SK-N-SH (cell line): ENCODE results near the gene PCDHGC4.

Experiments used
- ELF1 ChIP-seq: IDR thresholded peaks from 2 replicates; pipeline ENCODE4 v1.4.0; 2012
- MXI1 ChIP-seq: IDR thresholded peaks from 2 replicates; pipeline ENCODE4 v1.6.1; 2012; ENCODE audit warnings: mild to moderate bottlenecking, low read depth, low read length, improper control_type of control experiment
- NFIC ChIP-seq: IDR thresholded peaks from 2 replicates; pipeline ENCODE4 v1.4.0; 2012; ENCODE audit warnings: borderline replicate concordance
- POLR2AphosphoS5 ChIP-seq: IDR thresholded peaks from 2 replicates; pipeline ENCODE4 v1.6.1; 2012; ENCODE audit warnings: low read depth, low read length
- SIN3A ChIP-seq: IDR thresholded peaks from 2 replicates; pipeline ENCODE4 v1.6.1; 2012; ENCODE audit warnings: low read depth, mild to moderate bottlenecking, low read length, moderate library complexity, borderline replicate concordance
- SMC3 ChIP-seq: IDR thresholded peaks from 2 replicates; pipeline ENCODE4 v1.6.1; 2012; ENCODE audit warnings: low read depth, low read length, improper control_type of control experiment
- YY1 ChIP-seq: IDR thresholded peaks from 2 replicates; pipeline ENCODE4 v1.4.0; 2012; ENCODE audit warnings: low read depth, mild to moderate bottlenecking
- TF ChIP-seq, protein P1 (sequence below): IDR thresholded peaks from 2 replicates; pipeline ENCODE4 v1.4.0; 2012; ENCODE audit warnings: low read depth, borderline replicate concordance
- TF ChIP-seq, protein P2 (sequence below): fragments of 200-600 bp; sonication (generic); IDR thresholded peaks from 2 replicates; pipeline ENCODE4 v1.6.1; 2017; ENCODE audit warnings: antibody characterized with exemption, mild to moderate bottlenecking, moderate library complexity
- TF ChIP-seq, protein P3 (sequence below): IDR thresholded peaks from 2 replicates; pipeline ENCODE4 v1.4.0; 2012; ENCODE audit warnings: low read depth
- TF ChIP-seq, protein P4 (sequence below): IDR thresholded peaks from 2 replicates; pipeline ENCODE4; 2012

DNA sequence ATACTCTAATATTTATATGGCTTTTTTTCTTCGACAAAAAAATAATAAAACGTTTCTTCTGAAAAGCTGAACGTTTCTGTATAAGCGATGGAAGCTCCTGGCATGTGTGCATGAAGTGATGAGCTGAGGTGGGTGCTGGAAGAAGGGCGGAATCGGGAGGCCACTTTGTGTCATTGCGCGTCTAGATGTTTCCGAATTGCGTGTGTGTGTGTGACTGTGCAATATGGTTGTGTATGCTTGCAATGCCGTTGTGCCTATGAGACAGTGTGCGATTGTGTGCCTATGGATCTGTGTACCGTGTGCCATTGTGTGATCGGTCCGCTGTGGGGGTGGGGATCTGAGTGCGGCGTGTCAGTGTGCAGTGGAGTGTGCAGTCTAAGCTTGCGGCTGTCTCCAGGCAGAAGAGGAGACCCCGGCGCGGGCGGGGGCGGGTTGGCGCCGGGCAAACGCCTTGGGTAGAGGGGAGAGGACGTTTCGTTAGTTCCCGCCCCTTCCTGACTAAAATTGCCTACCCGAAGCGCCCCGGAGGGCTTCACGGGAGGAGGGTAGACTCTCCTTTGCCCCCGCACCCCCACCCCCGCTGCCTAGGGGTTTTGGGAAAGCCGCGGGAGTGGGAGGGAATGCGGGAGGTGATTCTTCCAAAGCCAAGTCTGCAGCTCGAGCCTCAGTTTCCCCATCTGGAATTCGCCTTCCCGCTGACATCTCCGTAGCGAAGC is 28.2 kb downstream of the PCDHGC4 start:
- TF ChIP-seq, protein P1, sequence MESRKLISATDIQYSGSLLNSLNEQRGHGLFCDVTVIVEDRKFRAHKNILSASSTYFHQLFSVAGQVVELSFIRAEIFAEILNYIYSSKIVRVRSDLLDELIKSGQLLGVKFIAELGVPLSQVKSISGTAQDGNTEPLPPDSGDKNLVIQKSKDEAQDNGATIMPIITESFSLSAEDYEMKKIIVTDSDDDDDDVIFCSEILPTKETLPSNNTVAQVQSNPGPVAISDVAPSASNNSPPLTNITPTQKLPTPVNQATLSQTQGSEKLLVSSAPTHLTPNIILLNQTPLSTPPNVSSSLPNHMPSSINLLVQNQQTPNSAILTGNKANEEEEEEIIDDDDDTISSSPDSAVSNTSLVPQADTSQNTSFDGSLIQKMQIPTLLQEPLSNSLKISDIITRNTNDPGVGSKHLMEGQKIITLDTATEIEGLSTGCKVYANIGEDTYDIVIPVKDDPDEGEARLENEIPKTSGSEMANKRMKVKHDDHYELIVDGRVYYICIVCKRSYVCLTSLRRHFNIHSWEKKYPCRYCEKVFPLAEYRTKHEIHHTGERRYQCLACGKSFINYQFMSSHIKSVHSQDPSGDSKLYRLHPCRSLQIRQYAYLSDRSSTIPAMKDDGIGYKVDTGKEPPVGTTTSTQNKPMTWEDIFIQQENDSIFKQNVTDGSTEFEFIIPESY: no peak
- TF ChIP-seq MXI1: no peak
- TF ChIP-seq, protein P2, sequence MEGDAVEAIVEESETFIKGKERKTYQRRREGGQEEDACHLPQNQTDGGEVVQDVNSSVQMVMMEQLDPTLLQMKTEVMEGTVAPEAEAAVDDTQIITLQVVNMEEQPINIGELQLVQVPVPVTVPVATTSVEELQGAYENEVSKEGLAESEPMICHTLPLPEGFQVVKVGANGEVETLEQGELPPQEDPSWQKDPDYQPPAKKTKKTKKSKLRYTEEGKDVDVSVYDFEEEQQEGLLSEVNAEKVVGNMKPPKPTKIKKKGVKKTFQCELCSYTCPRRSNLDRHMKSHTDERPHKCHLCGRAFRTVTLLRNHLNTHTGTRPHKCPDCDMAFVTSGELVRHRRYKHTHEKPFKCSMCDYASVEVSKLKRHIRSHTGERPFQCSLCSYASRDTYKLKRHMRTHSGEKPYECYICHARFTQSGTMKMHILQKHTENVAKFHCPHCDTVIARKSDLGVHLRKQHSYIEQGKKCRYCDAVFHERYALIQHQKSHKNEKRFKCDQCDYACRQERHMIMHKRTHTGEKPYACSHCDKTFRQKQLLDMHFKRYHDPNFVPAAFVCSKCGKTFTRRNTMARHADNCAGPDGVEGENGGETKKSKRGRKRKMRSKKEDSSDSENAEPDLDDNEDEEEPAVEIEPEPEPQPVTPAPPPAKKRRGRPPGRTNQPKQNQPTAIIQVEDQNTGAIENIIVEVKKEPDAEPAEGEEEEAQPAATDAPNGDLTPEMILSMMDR: no peak
- TF ChIP-seq SIN3A: no peak
- TF ChIP-seq NFIC: no peak
- TF ChIP-seq, protein P3, sequence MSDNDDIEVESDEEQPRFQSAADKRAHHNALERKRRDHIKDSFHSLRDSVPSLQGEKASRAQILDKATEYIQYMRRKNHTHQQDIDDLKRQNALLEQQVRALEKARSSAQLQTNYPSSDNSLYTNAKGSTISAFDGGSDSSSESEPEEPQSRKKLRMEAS: no peak
- TF ChIP-seq YY1: no peak
- TF ChIP-seq, protein P4, sequence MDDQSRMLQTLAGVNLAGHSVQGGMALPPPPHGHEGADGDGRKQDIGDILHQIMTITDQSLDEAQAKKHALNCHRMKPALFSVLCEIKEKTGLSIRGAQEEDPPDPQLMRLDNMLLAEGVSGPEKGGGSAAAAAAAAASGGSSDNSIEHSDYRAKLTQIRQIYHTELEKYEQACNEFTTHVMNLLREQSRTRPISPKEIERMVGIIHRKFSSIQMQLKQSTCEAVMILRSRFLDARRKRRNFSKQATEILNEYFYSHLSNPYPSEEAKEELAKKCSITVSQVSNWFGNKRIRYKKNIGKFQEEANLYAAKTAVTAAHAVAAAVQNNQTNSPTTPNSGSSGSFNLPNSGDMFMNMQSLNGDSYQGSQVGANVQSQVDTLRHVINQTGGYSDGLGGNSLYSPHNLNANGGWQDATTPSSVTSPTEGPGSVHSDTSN: no peak
- no peak for TF ChIP-seq ELF1
- no peak for TF ChIP-seq POLR2AphosphoS5
- TF ChIP-seq SMC3: no peak
